Hippocampal formation (tissue), 2 donors: ENCODE results near the gene OR52N2.

ENCODE experiments used
- DNase-seq, 2 donors: peaks; one replicate each; lab custom pipeline; 2025; lab: John Stamatoyannopoulos, UW

The OR52N2 gene

GRCh38 chr11:5808500-5809121 lies at the start of gene OR52N2:
Gene OR52N2 (plus strand): TSS chr11:5808924. CDS start chr11:5820336, 11,412 bp downstream.
- peak; percentile 50 to 67 for DNase-seq

GRCh38 chr11:5767056-5767455 lies 41.7 kb upstream of the OR52N2 start:
- DNase-seq, result no peak

GRCh38 chr11:5783255-5783654 lies 25.5 kb upstream of the OR52N2 start, which contains the start of gene OR52N5:
Gene OR52N5 (minus strand): TSS chr11:5783355. CDS start chr11:5778634, 4,721 bp downstream.
- no peak for DNase-seq

DNA sequence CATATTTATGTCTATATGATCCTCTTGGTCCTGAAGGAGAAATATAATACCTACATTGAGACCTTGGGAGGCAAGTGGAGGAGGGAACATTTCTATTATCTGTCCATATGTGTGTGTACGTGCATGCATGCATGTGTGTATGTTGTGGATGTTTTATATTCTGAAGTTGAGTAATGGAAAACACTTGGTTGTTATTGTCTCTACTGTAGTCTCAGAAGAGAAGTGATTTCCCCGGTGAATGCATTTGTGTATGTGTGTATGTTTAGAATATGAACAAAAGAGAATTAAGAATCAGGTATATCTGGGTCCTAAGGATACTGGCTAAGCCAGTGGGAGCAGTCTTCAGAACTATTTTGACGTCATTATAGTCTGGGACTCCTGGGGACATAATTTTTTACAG lies 17.6 kb upstream of the OR52N2 start, which contains the start of gene OR52N1:
Gene OR52N1 (minus strand): TSS at position 101 of the 400 bp plus-strand sequence. CDS start 2,449 bp downstream, outside the sequence.
- no peak for DNase-seq

DNA sequence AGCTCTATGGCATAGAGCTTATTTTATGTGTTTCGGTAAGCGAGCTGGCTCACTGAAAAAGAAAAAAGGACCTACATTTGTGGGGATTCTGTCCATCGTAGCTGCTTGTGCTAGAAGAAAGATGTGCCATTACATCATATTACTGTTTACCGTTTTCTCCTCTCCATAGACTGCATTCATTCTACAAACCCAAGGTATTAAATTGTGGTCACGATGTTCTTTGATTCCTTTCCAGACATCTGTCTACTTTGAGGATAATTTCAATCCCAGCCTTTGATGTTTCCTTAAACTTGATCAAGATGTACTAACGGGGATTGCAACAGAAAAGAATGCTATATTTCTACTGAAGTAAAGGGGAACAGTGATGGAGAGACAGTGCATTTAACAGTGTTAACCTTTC lies 12.2 kb upstream of the OR52N2 start:
- DNase-seq, result no peak

DNA sequence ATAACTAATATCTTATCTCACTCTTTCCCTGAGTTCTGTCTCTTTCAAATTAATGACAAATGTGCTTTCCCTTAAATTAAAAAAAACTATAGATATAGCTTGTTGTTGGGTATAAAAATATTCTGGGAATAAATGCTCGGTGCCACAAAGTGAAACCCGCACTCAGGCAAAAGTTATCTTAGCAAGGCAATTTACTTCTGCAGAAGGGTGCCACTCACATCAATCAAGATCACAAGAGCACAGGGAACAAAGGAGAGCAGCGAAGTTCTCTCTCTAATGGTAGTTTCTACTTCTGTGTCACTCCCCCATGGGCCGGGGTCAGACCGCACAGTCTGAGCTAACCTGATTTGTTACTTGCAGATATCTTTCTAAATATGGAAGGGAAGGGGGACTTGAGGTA lies 4.7 kb upstream of the OR52N2 start:
- DNase-seq, result no peak

- DNase-seq, result no peak
These were observed 1.1 kb upstream of the OR52N2 start for GRCh38 chr11:5807580-5807979.

- no peak for DNase-seq
These were observed 397 bp downstream of the OR52N2 start for GRCh38 chr11:5809122-5809519.

GRCh38 chr11:5809905-5810795 lies 1.4 kb downstream of the OR52N2 start:
- DNase-seq, result no peak

- no peak for DNase-seq
These were observed 6.8 kb downstream of the OR52N2 start for GRCh38 chr11:5815534-5815933.

DNA sequence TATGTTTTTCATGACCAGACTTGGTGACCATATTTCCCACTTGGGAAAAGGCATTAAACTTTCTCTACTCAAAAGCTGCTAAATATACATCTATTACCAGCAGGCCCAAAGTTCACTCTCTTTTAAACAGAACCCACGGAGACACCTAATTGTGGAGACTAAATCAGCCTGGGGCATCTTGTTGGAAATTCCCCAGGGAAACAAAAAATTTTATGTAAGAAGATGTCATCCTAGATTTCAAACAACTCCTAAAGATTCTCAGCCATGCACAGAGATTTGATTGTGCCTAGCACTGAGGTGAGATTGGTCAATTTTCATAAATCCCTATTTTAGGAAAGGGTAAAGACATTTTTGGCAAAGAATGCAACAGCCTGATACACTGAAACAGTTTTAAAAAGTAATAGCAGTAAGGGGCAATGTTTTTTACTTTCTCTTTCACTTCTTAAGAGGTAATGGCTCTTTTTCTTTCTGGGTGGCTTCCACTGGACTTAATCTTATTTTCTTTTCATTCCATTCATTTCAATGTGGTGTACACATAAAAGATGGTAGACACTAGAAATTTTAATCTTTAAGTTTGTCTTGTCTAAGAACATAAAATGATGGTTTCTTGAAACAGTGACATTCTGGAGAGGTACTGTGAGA lies 9.6 kb downstream of the OR52N2 start:
- no peak for DNase-seq

GRCh38 chr11:5831196-5831829 lies 22.6 kb downstream of the OR52N2 start:
- no peak for DNase-seq

GRCh38 chr11:5833446-5833845 lies 24.7 kb downstream of the OR52N2 start:
- no peak for DNase-seq

DNA sequence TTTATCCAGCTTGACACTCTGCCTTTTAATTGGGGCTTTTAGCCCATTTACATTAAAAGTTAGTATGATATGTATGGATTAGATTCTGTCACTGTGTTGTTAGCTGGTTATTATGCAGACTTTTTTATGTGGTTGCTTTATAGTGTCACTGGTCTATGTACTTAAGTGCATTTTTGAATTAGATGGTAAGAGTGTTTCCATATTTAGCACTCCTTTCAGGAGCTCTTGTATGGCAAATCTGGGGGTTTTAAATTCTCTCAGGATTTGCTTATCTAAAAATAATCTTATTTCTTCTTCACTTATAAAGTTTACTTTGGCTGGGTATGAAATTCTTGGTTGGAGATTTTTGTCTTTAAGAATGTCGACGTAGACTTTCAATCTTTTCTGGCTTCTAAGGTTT lies 29.0 kb downstream of the OR52N2 start:
- no peak for DNase-seq

GRCh38 chr11:5841797-5842196 lies 33.1 kb downstream of the OR52N2 start, which contains the start of gene OR52E6:
Gene OR52E6 (minus strand): TSS chr11:5841897. CDS start chr11:5841897, 0 bp downstream.
- no peak for DNase-seq

DNA sequence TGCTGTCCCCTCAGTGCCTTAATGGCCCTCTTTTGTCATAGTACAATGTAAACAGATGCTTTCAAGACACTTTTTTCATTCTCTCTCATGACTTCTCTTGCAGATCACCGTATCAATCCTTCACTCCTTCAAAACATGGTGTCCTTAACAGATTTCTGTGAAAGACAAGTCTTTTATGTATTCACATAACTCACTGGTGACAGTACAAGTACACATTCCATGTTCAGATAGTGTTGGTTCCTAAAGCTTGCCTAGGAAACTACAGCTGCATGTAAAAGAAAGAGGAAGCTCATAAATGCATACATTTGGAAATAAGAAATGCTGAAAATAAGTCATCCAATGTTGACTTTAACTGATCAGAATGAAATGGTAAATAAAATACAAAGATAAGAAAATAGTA lies 38.0 kb downstream of the OR52N2 start:
- DNase-seq, result no peak

GRCh38 chr11:5847711-5848110 lies 39.0 kb downstream of the OR52N2 start:
- DNase-seq, result no peak

GRCh38 chr11:5851002-5851401 lies 42.3 kb downstream of the OR52N2 start:
- no peak for DNase-seq

GRCh38 chr11:5857590-5857989 lies 48.9 kb downstream of the OR52N2 start, which contains the start of gene OR52E8:
Gene OR52E8 (minus strand): TSS chr11:5857690. CDS start chr11:5857690, 0 bp downstream.
- DNase-seq, result no peak

DNA sequence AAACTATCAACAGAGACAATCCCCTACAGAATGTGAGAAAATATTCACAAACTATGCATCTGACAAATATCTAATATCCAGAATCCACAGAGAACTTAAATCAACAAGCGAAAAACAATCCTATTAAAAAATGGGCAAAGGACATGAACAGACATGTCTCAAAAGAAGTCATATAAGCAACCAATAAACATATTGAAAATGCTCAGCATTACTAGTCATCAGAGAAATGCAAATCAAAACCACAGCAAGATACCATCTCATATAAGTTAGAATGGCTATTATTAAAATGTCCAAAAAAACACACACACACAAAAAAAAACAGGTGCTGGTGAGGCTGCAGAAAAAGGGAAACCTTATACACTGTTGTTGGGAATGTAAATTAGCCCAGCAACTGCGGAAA lies 57.1 kb downstream of the OR52N2 start:
- no peak for DNase-seq
